ENCODE measurements around the gene PRKCE. TPM values are rescaled to one million over a fixed set of nuclear protein-coding genes. Genes with fewer than 3 reads are reported as not detected.

Gene PRKCE
- total and polyA plus RNA-seq, 11 donors: 4.1 to 22.3 (median 16.2) TPM

GRCh38 chr2:45616658-45617411 is 34.6 kb upstream of the PRKCE start:
- ATAC-seq (no peak), DNase-seq (no peak)
- intact Hi-C loops (cut with DNase I): no loop called here
- no peaks in the 10 kb centered on the region for H3K36me3 ChIP-seq
- WGBS, 4 donors: 52 to 64% (median 56%) methylated on average over 4 of the region's 4 CpGs
- H3K4me3 ChIP-seq: no peak overlapping the region
- H3K4me1 ChIP-seq: peaks cover 0 to 3% (median under 1%) of the 10 kb centered on the region in 12 donors
- no peak overlapping the region for H3K27ac ChIP-seq
- no peaks in the 10 kb centered on the region for H3K9me3 ChIP-seq
- no peak for TF ChIP-seq POLR2A (IDR thresholded peaks at IDR 0.05)
- TF ChIP-seq CTCF (IDR thresholded peaks at IDR 0.05): no peak
- no peaks in the 10 kb centered on the region for H3K27me3 ChIP-seq

DNA sequence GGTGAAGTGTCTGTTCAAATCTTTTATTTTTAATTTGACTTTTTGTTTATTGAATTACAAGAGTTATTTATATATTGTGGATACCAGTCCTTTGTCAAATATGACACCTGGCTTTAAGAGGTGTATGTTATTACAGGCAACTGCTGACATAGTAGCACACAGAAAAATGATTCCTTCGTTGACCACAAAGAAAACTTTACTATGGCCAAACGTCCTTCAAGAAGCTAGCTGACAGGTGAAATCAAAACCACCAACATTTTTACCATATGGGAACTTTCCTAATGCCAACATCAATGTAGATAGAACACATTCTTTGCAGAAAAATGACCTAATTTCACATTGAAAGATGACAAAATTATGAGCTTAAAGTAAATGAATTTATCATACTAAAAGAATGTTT is 34.0 kb upstream of the PRKCE start:
- no peak for ATAC-seq
- DNase-seq: no peak
- H3K27me3 ChIP-seq: no peaks in the 10 kb centered on the region
- peaks cover 0 to 3% (median 0%) of the 10 kb centered on the region in 12 donors for H3K4me1 ChIP-seq
- intact Hi-C loops (cut with DNase I): no loop called here
- no peak overlapping the region for H3K4me3 ChIP-seq
- no peak for TF ChIP-seq POLR2A (IDR thresholded peaks at IDR 0.05)
- no peak for TF ChIP-seq CTCF (IDR thresholded peaks at IDR 0.05)
- H3K36me3 ChIP-seq: no peaks in the 10 kb centered on the region
- H3K9me3 ChIP-seq: no peaks in the 10 kb centered on the region
- no peak overlapping the region for H3K27ac ChIP-seq
- 54 to 65% (median 64%) methylated on average over 2 of the region's 2 CpGs for whole genome bisulfite sequencing, 4 donors

GRCh38 chr2:45622336-45623075 is 29.0 kb upstream of the PRKCE start:
- H3K4me3 ChIP-seq: no peak overlapping the region
- H3K27me3 ChIP-seq: no peaks in the 10 kb centered on the region
- ATAC-seq: no peak
- no peak for TF ChIP-seq POLR2A (IDR thresholded peaks at IDR 0.05)
- no peak for TF ChIP-seq CTCF (IDR thresholded peaks at IDR 0.05)
- no peak for DNase-seq
- intact Hi-C loops (cut with DNase I): no loop called here
- no peaks in the 10 kb centered on the region for H3K4me1 ChIP-seq
- 79 to 85% (median 83%) methylated on average over 6 of the region's 6 CpGs for WGBS, 4 donors
- no peaks in the 10 kb centered on the region for H3K36me3 ChIP-seq
- no peaks in the 10 kb centered on the region for H3K9me3 ChIP-seq
- no peak overlapping the region for H3K27ac ChIP-seq

DNA sequence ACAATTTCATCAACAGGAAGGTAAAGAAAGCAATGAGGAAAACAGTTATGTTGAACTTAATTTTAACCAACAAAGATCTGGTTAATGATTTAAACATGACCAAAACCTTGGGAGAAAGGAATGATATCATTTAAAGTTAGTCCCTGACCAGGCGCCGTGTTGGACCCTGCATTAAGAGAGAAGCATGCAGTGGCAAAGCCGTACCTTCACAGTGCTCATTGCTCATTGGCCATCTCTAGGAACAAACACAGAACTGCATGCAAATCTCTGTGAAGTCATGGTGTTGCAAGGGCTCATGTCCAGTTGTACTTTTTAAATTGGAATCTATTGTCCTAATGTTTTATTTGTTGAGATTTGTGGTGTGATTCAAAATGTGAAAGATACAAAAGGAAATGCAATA is 28.4 kb upstream of the PRKCE start:
- Histone ChIP-seq H3K4me1 (no peaks in the 10 kb centered on the region), H3K27me3 (no peaks in the 10 kb centered on the region), H3K4me3 (no peak overlapping the region), H3K9me3 (no peaks in the 10 kb centered on the region), H3K27ac (no peak overlapping the region), H3K36me3 (no peaks in the 10 kb centered on the region)
- intact Hi-C loops (cut with DNase I): no loop called here
- ATAC-seq (no peak), DNase-seq (no peak)
- TF ChIP-seq CTCF (IDR thresholded peaks at IDR 0.05) (no peak), POLR2A (IDR thresholded peaks at IDR 0.05) (no peak)
- 75 to 87% (median 79%) methylated on average over 3 of the region's 3 CpGs for WGBS, 4 donors
